PFSK-1 (cell line): Measurements from ENCODE around the gene KLHL25.

ENCODE experiments used
- FOXP2 ChIP-seq: optimal IDR thresholded peaks from 2 replicates; pipeline ENCODE3; 2011; ENCODE audit warnings: borderline replicate concordance, control low read depth, inconsistent platforms; ENCODE audit not compliant: insufficient read depth; ENCODE audit errors: extremely low read length, extremely low read depth
- POLR2AphosphoS5 ChIP-seq: IDR thresholded peaks from 2 replicates; pipeline ENCODE4 v1.6.1; 2012; ENCODE audit warnings: low read depth, mild to moderate bottlenecking, control low read depth, low read length, moderate library complexity
- SIN3A ChIP-seq: IDR thresholded peaks from 2 replicates; pipeline ENCODE4 v1.6.1; 2012; ENCODE audit warnings: mild to moderate bottlenecking, low read length, moderate library complexity, borderline replicate concordance; ENCODE audit not compliant: insufficient read depth
- TAF1 ChIP-seq: IDR thresholded peaks from 2 replicates; pipeline ENCODE4 v1.6.1; 2012; ENCODE audit warnings: low read length, control low read depth, borderline replicate concordance; ENCODE audit not compliant: insufficient read depth
- TF ChIP-seq, protein P1 (sequence below), 2 experiments: IDR thresholded peaks; 2 replicates each; pipeline versions ENCODE4 v1.6.1 to v1.8.0; 2011 to 2012; ENCODE audit warnings: low read depth in 2 of 2, low read length in 2 of 2, control low read depth in 1 of 2, inconsistent platforms in 1 of 2, mild to moderate bottlenecking in 1 of 2, moderate library complexity in 1 of 2; ENCODE audit not compliant: insufficient read depth in 1 of 2

The KLHL25 gene

GRCh38 chr15:85800478-85801123, 5.9 kb upstream of the KLHL25 start:
- TF ChIP-seq SIN3A (no peak), TAF1 (no peak), FOXP2 (no peak), POLR2AphosphoS5 (no peak)
- TF ChIP-seq, protein P1, sequence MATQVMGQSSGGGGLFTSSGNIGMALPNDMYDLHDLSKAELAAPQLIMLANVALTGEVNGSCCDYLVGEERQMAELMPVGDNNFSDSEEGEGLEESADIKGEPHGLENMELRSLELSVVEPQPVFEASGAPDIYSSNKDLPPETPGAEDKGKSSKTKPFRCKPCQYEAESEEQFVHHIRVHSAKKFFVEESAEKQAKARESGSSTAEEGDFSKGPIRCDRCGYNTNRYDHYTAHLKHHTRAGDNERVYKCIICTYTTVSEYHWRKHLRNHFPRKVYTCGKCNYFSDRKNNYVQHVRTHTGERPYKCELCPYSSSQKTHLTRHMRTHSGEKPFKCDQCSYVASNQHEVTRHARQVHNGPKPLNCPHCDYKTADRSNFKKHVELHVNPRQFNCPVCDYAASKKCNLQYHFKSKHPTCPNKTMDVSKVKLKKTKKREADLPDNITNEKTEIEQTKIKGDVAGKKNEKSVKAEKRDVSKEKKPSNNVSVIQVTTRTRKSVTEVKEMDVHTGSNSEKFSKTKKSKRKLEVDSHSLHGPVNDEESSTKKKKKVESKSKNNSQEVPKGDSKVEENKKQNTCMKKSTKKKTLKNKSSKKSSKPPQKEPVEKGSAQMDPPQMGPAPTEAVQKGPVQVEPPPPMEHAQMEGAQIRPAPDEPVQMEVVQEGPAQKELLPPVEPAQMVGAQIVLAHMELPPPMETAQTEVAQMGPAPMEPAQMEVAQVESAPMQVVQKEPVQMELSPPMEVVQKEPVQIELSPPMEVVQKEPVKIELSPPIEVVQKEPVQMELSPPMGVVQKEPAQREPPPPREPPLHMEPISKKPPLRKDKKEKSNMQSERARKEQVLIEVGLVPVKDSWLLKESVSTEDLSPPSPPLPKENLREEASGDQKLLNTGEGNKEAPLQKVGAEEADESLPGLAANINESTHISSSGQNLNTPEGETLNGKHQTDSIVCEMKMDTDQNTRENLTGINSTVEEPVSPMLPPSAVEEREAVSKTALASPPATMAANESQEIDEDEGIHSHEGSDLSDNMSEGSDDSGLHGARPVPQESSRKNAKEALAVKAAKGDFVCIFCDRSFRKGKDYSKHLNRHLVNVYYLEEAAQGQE (IDR thresholded peaks at IDR 0.05; ENCODE audit: insufficient read depth in 1 of 2, low read depth in 2 of 2, low read length in 2 of 2) = no peak

DNA sequence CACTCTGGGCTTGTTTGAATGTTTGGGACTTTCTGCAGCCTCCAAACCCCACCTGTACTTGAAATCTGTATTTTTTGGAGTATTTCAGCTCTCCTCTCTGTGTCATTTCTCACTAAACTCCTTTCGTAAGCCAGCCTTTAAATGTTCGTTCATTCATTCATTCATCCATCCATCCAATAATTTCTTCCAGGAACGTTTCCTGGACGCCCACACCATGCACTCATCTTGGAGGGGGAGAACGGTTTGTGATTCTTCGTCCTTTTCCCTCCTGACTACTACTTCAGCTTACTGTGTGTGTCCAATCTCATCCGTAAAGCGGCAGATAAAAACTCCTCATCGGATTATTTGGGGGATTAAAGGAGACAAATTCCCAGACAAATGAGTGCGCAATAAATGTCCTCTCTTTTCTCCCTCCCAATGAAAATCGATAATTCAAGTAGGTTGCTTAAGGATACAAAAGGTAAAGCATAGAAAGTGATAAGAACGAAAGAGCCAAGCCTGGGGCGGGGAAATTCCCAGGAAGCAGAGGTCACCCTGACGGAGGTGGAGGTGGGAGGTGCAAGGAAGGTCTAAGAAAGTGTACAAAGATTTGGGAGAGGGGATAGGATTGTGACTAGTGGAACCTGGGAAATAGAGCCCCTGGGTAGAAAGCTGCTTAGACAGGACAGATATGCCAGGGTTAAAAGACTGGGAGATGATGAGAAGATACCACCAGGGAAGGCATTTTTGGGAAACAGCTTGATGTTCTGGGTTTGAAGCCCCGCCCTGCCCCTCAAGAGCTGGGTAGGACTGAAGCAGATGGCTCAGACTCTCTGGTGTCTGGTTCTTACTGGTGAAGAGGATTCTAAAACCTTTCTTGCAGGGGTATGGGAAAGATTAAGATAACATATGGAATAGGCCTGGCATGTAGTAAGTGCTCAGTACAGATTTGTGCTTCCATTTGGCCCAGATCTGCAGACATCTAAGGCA, 896 bp upstream of the KLHL25 start:
- no peak for TF ChIP-seq TAF1
- no peak for TF ChIP-seq SIN3A
- no peak for TF ChIP-seq POLR2AphosphoS5
- TF ChIP-seq, protein P1 (IDR thresholded peaks at IDR 0.05; ENCODE audit: insufficient read depth in 1 of 2, low read depth in 2 of 2, low read length in 2 of 2) = no peak
- no peak for TF ChIP-seq FOXP2

GRCh38 chr15:85793641-85794597, 806 bp downstream of the KLHL25 start:
- TF ChIP-seq POLR2AphosphoS5 (no peak), FOXP2 (no peak), TAF1 (no peak), SIN3A (no peak)
- TF ChIP-seq, protein P1 (IDR thresholded peaks at IDR 0.05; ENCODE audit: insufficient read depth in 1 of 2, low read depth in 2 of 2, low read length in 2 of 2) = no peak

GRCh38 chr15:85792912-85793590, 1.7 kb downstream of the KLHL25 start:
- TF ChIP-seq SIN3A (no peak), FOXP2 (no peak), POLR2AphosphoS5 (no peak), TAF1 (no peak)
- TF ChIP-seq, protein P1 (IDR thresholded peaks at IDR 0.05; ENCODE audit: insufficient read depth in 1 of 2, low read depth in 2 of 2, low read length in 2 of 2) = no peak
